Measurements from ENCODE around the gene SFXN3. TPM values are rescaled to one million over a fixed set of nuclear protein-coding genes. Genes with fewer than 3 reads are reported as not detected.

The SFXN3 gene
- total and polyA plus RNA-seq, 2 of the 13 experiments (the other 11 are each of a cell fraction or from before 2014, with no cell fraction given): 16.8 to 71.5 TPM

GRCh38 chr10:101067356-101068083, 36.5 kb downstream of the SFXN3 start (continued):
- TF ChIP-seq ZNF281 (CRISPR knock-in tag; IDR thresholded peaks at IDR 0.05; ENCODE audit: borderline replicate concordance) (peak; percentile 24; the same call in 1 of the 2 replicates), PITX1 (CRISPR knock-in tag; IDR thresholded peaks at IDR 0.05) (no peak), ETS1 (CRISPR knock-in tag; IDR thresholded peaks at IDR 0.05) (no peak), ZNF75D (CRISPR knock-in tag; IDR thresholded peaks at IDR 0.05; ENCODE audit: borderline replicate concordance) (no peak), FIP1L1 (IDR thresholded peaks at IDR 0.05; ENCODE audit: borderline replicate concordance, insufficient read depth, low read depth, low read length) (no peak), CHCHD3 (CRISPR knock-in tag; IDR thresholded peaks at IDR 0.05) (peak; percentile 45; the same call in 1 of the 2 replicates), MIER3 (CRISPR knock-in tag; IDR thresholded peaks at IDR 0.05; ENCODE audit: borderline replicate concordance) (no peak), HNF1A (IDR thresholded peaks at IDR 0.05; ENCODE audit: low read depth) (no peak), HNF1A (CRISPR knock-in tag; IDR thresholded peaks at IDR 0.05; ENCODE audit: borderline replicate concordance) (no peak), CTCF (CRISPR knock-in tag; IDR thresholded peaks at IDR 0.05) (peak; percentile 88), IKZF4 (CRISPR knock-in tag; IDR thresholded peaks at IDR 0.05; ENCODE audit: borderline replicate concordance, low read depth, not compliant biosample characterization) (peak; percentile 37), PAF1 (CRISPR knock-in tag; IDR thresholded peaks at IDR 0.05) (no peak), ZNF253 (CRISPR knock-in tag; IDR thresholded peaks at IDR 0.05; ENCODE audit: borderline replicate concordance) (no peak), ZMAT3 (CRISPR knock-in tag; conservative IDR thresholded peaks at IDR 0.05) (no peak), NFE2L2 (IDR thresholded peaks at IDR 0.05; ENCODE audit: low read length) (no peak), ONECUT2 (CRISPR knock-in tag; IDR thresholded peaks at IDR 0.05) (no peak), ATF7-NPFF (CRISPR knock-in tag; IDR thresholded peaks at IDR 0.05; ENCODE audit: low read depth) (0 out of 2 replicates have a peak, but pooled peaks have one; percentile 43), ZNF230 (CRISPR knock-in tag; IDR thresholded peaks at IDR 0.05) (no peak)
